SIG-M5 treated with dmso at 0.1 percent for 504 hours (cell line): Measurements from ENCODE around the gene HSP90AA1.
A peak's percentile ranks its signal among the peaks of the same experiment; 100 is the strongest.
"Not testable (repeated sequence)": the region's sequence is repeated elsewhere in the genome, so short reads cannot be mapped to it uniquely, and the experiment has no call there.

Experiments used
- DNase-seq: peaks from one replicate; lab custom pipeline; 2025; ENCODE audit not compliant: unreplicated experiment; lab: John Stamatoyannopoulos, UW

Gene HSP90AA1

GRCh38 chr14:102086972-102087761 is at the start of gene HSP90AA1:
Gene HSP90AA1, minus strand, starts transcription at chr14:102087044. Its CDS starts 666 bp downstream, at chr14:102086378.
- DNase-seq, result peak; percentile 81

- not testable (repeated sequence) for DNase-seq
Observed at GRCh38 chr14:102135456-102135855, 48.6 kb upstream of the HSP90AA1 start.

GRCh38 chr14:102134719-102135118 is 47.9 kb upstream of the HSP90AA1 start:
- DNase-seq, result not testable (repeated sequence)

GRCh38 chr14:102134021-102134420 is 47.2 kb upstream of the HSP90AA1 start:
- DNase-seq, result not testable (repeated sequence)

- no peak for DNase-seq
Observed at GRCh38 chr14:102131741-102132140, 44.9 kb upstream of the HSP90AA1 start.

- no peak for DNase-seq
Observed at GRCh38 chr14:102126807-102127455, 40.1 kb upstream of the HSP90AA1 start.

- peak; percentile 7 for DNase-seq
Observed at GRCh38 chr14:102125546-102125945, 38.7 kb upstream of the HSP90AA1 start.

GRCh38 chr14:102124419-102124818 is 37.6 kb upstream of the HSP90AA1 start:
- no peak for DNase-seq

GRCh38 chr14:102121567-102121966 is 34.7 kb upstream of the HSP90AA1 start:
- no peak for DNase-seq

GRCh38 chr14:102120888-102121287 is 34.0 kb upstream of the HSP90AA1 start:
- no peak for DNase-seq

GRCh38 chr14:102117852-102118251 is 31.0 kb upstream of the HSP90AA1 start:
- DNase-seq, result no peak

GRCh38 chr14:102116361-102117180 is 29.7 kb upstream of the HSP90AA1 start:
- no peak for DNase-seq

- no peak for DNase-seq
Observed at GRCh38 chr14:102111101-102111500, 24.3 kb upstream of the HSP90AA1 start.

- not testable (repeated sequence) for DNase-seq
Observed at GRCh38 chr14:102109332-102109731, 22.5 kb upstream of the HSP90AA1 start.

GRCh38 chr14:102105369-102105768 is 18.5 kb upstream of the HSP90AA1 start:
- no peak for DNase-seq

- DNase-seq, result no peak
Observed at GRCh38 chr14:102103062-102103695, 16.3 kb upstream of the HSP90AA1 start.

GRCh38 chr14:102097441-102098135 is 10.7 kb upstream of the HSP90AA1 start:
- DNase-seq, result peak; percentile 16

GRCh38 chr14:102096569-102097188 is 9.8 kb upstream of the HSP90AA1 start:
- peak; percentile 54 for DNase-seq

- DNase-seq, result no peak
Observed at GRCh38 chr14:102095871-102096568, 9.2 kb upstream of the HSP90AA1 start.
